Fibroblast of lung (primary cell): ENCODE measurements around the gene PLEKHA1.

Experiments used
- EZH2 ChIP-seq: IDR thresholded peaks from 2 replicates; pipeline ENCODE4 v1.5.1; 2012; ENCODE audit warnings: low read length, control low read depth, mild to moderate bottlenecking; ENCODE audit errors: missing control alignments
- TF ChIP-seq, protein P1 (sequence below), 2 donors: IDR thresholded peaks in 1 of 2; conservative IDR thresholded peaks in 1 of 2; 1 replicate in 1 of 2; 2 replicates in 1 of 2; pipeline ENCODE4 v1.5.1; 2011 to 2012; ENCODE audit warnings: low read length in 2 of 2, control low read depth in 1 of 2, inconsistent platforms in 1 of 2, low read depth in 1 of 2, mild to moderate bottlenecking in 1 of 2

DNA sequence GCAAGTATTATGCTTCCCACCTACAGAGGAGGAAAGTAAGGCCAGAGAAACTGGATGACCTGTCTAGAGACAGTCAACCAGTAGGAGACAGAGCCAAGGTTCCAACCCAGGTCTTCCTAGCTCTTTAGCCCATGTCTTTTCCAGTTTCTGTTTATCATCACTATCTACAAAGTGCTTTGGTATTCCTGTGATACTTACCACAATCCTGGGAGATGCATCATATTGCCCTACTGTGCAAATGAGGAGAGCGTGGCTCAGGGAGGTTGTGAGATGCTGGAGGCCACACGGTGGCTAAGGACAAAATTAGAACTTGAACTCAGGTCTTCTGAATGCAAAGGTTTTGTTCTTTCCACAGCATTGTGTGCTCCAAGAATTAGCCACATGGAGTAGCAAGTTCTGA, 11.2 kb upstream of the PLEKHA1 start:
- TF ChIP-seq, protein P1, sequence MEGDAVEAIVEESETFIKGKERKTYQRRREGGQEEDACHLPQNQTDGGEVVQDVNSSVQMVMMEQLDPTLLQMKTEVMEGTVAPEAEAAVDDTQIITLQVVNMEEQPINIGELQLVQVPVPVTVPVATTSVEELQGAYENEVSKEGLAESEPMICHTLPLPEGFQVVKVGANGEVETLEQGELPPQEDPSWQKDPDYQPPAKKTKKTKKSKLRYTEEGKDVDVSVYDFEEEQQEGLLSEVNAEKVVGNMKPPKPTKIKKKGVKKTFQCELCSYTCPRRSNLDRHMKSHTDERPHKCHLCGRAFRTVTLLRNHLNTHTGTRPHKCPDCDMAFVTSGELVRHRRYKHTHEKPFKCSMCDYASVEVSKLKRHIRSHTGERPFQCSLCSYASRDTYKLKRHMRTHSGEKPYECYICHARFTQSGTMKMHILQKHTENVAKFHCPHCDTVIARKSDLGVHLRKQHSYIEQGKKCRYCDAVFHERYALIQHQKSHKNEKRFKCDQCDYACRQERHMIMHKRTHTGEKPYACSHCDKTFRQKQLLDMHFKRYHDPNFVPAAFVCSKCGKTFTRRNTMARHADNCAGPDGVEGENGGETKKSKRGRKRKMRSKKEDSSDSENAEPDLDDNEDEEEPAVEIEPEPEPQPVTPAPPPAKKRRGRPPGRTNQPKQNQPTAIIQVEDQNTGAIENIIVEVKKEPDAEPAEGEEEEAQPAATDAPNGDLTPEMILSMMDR (conservative IDR thresholded peaks at IDR 0.05 in 1 of 2, IDR thresholded peaks at IDR 0.05 in 1 of 2; ENCODE audit: low read depth in 1 of 2, low read length in 2 of 2): no peak
- TF ChIP-seq EZH2: no peak
